Mesenchymal stem cell (in vitro differentiated cells and primary cell): ENCODE results near the gene LUC7L2.
A peak's percentile ranks its signal among the peaks of the same experiment; 100 is the strongest.
"Not testable (repeated sequence)": the region's sequence is repeated elsewhere in the genome, so short reads cannot be mapped to it uniquely, and the experiment has no call there.

Experiments
- DNase-seq: peaks from one replicate; pipeline ENCODE4 v3.0.0-alpha.2; 2013
- H2AFZ ChIP-seq: one replicate; pipeline ENCODE4 v1.6.1; 2013; ENCODE audit warnings: low read depth, mild to moderate bottlenecking, control low read depth, inconsistent platforms, low read length, moderate library complexity
- H2AK5ac ChIP-seq: 2 replicates; pipeline ENCODE4 v1.6.1; 2013; ENCODE audit warnings: low read length, moderate library complexity, mild to moderate bottlenecking, inconsistent platforms; ENCODE audit not compliant: severe bottlenecking
- H2BK120ac ChIP-seq: one replicate; pipeline ENCODE4 v1.6.1; 2013; ENCODE audit warnings: low read depth, mild to moderate bottlenecking, inconsistent platforms, low read length, moderate library complexity
- H2BK12ac ChIP-seq, 2 experiments: one replicate each; pipeline ENCODE4 v1.6.1; 2013; ENCODE audit warnings: inconsistent platforms in 2 of 2, low read length in 2 of 2, mild to moderate bottlenecking in 2 of 2, moderate library complexity in 2 of 2, control low read depth in 1 of 2
- H2BK15ac ChIP-seq: one replicate; pipeline ENCODE4 v1.6.1; 2013; ENCODE audit warnings: mild to moderate bottlenecking, low read depth, inconsistent platforms; ENCODE audit not compliant: poor library complexity, severe bottlenecking
- H2BK5ac ChIP-seq: 2 replicates; pipeline ENCODE4 v1.6.1; 2013; ENCODE audit warnings: low read depth, mild to moderate bottlenecking, low read length, control low read depth, inconsistent platforms; ENCODE audit not compliant: poor library complexity, severe bottlenecking
- H3K14ac ChIP-seq, 2 experiments: one replicate each; pipeline ENCODE4 v1.6.1; 2013; ENCODE audit warnings: inconsistent platforms in 2 of 2, low read length in 2 of 2, control low read depth in 1 of 2, mild to moderate bottlenecking in 1 of 2, moderate library complexity in 1 of 2
- H3K18ac ChIP-seq, 2 experiments: one replicate each; pipeline ENCODE4 v1.6.1; 2013; ENCODE audit warnings: inconsistent platforms in 2 of 2, low read length in 2 of 2, control low read depth in 1 of 2, low read depth in 1 of 2, mild to moderate bottlenecking in 1 of 2
- H3K23ac ChIP-seq, 2 experiments: one replicate each; pipeline ENCODE4 v1.6.1; 2013; ENCODE audit warnings: inconsistent platforms in 2 of 2, low read length in 2 of 2, mild to moderate bottlenecking in 2 of 2, moderate library complexity in 2 of 2, control low read depth in 1 of 2
- H3K27ac ChIP-seq: 2 replicates; pipeline ENCODE4 v1.5.1; 2013; ENCODE audit warnings: mild to moderate bottlenecking, moderate library complexity, low read length, control low read depth, inconsistent platforms; ENCODE audit not compliant: poor library complexity, severe bottlenecking
- H3K27me3 ChIP-seq, 2 experiments: 2 replicates each; pipeline versions ENCODE4 v1.6.1 to v1.7.0; 2013; ENCODE audit warnings: low read length in 2 of 2, mild to moderate bottlenecking in 2 of 2, moderate library complexity in 2 of 2, control low read depth in 1 of 2, inconsistent platforms in 1 of 2; ENCODE audit not compliant: control insufficient read depth in 1 of 2, insufficient read depth in 1 of 2
- H3K36me3 ChIP-seq, 2 experiments: 2 replicates each; pipeline versions ENCODE4 v1.6.1 to v1.7.0; 2013; ENCODE audit warnings: low read length in 2 of 2, control low read depth in 1 of 2, inconsistent platforms in 1 of 2, low read depth in 1 of 2, mild to moderate bottlenecking in 1 of 2; ENCODE audit not compliant: insufficient read depth in 2 of 2, control insufficient read depth in 1 of 2
- H3K4ac ChIP-seq, 2 experiments: one replicate each; pipeline ENCODE4 v1.6.1; 2013; ENCODE audit warnings: inconsistent platforms in 2 of 2, low read length in 2 of 2, mild to moderate bottlenecking in 2 of 2, moderate library complexity in 2 of 2, control low read depth in 1 of 2, low read depth in 1 of 2
- H3K4me1 ChIP-seq: 2 replicates; pipeline ENCODE4 v1.6.1; 2013; ENCODE audit warnings: low read depth, low read length, control low read depth; ENCODE audit not compliant: control insufficient read depth, insufficient read depth
- H3K4me2 ChIP-seq: 2 replicates; pipeline ENCODE4 v1.6.1; 2013; ENCODE audit warnings: low read length, mild to moderate bottlenecking, inconsistent platforms; ENCODE audit not compliant: poor library complexity, severe bottlenecking
- H3K4me3 ChIP-seq, 2 experiments: 2 replicates each; pipeline versions ENCODE4 v1.5.1 to v1.7.0; 2013; ENCODE audit warnings: low read length in 2 of 2, mild to moderate bottlenecking in 2 of 2, control low read depth in 1 of 2, low read depth in 1 of 2; ENCODE audit not compliant: insufficient read depth in 1 of 2
- H3K79me1 ChIP-seq: replicated peaks from 2 replicates; pipeline ENCODE4 v1.6.1; 2013; ENCODE audit warnings: mild to moderate bottlenecking, control low read depth, low read length, inconsistent platforms; ENCODE audit not compliant: poor library complexity, severe bottlenecking
- H3K9ac ChIP-seq: 2 replicates; pipeline ENCODE4 v1.7.0; 2013; ENCODE audit warnings: mild to moderate bottlenecking, low read length, moderate library complexity
- H3K9me3 ChIP-seq: 2 replicates; pipeline ENCODE4 v1.7.0; 2013; ENCODE audit warnings: mild to moderate bottlenecking, low read length; ENCODE audit not compliant: control insufficient read depth
- H4K8ac ChIP-seq: one replicate; pipeline ENCODE4 v1.6.1; 2013; ENCODE audit warnings: inconsistent platforms, mild to moderate bottlenecking, low read length, moderate library complexity
- H4K91ac ChIP-seq: one replicate; pipeline ENCODE4 v1.6.1; 2013; ENCODE audit warnings: mild to moderate bottlenecking, low read length, inconsistent platforms
- WGBS: methylation state at CpG from one replicate; pipeline ENCODE4 v1.1.7; 2013; ENCODE audit warnings: mixed read lengths; 5-methylcytosine and 5-hydroxymethylcytosine counted together

LUC7L2 gene

DNA sequence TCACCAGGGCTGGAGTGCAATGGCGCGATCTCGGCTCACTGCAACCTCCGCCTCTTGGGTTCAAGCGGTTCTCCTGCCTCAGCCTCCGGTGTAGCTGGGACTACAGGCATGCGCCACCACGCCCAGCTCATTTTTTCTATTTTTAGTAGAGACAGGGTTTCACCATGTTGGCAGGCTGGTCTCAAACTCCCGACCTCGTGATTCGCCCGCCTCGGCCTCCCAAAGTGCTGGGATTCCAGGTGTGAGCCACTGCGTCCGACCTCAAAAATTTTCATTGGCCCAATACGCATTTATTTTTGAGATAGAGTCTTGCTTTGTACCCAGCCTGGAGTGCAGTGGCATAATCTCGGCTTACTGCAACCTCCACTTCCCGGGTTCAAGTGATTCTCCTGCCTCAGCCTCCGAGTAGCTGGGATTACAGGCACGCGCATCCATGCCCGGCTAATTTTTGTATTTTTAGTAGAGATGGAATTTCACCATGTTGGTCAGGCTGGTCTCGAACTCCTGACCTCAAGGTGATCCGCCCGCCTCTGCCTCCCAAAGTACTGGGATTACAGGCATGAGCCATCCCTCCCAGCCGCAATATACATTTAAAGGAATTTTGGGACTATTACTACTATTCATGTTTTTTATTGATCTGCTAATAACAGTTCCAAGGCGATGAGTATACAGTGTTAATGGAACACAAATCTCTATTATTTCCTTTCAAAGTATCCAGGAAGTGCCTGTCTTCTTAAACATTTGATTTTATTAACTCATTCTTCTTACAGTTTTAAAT, 1.8 kb upstream of the LUC7L2 start:
- not testable (repeated sequence) for H4K91ac ChIP-seq, H3K4ac ChIP-seq, H3K27me3 ChIP-seq, H2BK12ac ChIP-seq, H3K14ac ChIP-seq, H3K4me1 ChIP-seq, H2BK15ac ChIP-seq, H4K8ac ChIP-seq, H3K27ac ChIP-seq, DNase-seq, H3K36me3 ChIP-seq, H3K18ac ChIP-seq, H3K23ac ChIP-seq, H3K79me1 ChIP-seq, H2BK5ac ChIP-seq, H3K4me2 ChIP-seq, H2BK120ac ChIP-seq, H2AFZ ChIP-seq, H2AK5ac ChIP-seq, H3K9me3 ChIP-seq
- H3K9ac ChIP-seq = peak overlapping the region; percentile 98
- WGBS = 94% methylated on average over 25 of the region's 27 CpGs
- peak overlapping the region in 1 of 2 experiments; percentile 98 for H3K4me3 ChIP-seq

DNA sequence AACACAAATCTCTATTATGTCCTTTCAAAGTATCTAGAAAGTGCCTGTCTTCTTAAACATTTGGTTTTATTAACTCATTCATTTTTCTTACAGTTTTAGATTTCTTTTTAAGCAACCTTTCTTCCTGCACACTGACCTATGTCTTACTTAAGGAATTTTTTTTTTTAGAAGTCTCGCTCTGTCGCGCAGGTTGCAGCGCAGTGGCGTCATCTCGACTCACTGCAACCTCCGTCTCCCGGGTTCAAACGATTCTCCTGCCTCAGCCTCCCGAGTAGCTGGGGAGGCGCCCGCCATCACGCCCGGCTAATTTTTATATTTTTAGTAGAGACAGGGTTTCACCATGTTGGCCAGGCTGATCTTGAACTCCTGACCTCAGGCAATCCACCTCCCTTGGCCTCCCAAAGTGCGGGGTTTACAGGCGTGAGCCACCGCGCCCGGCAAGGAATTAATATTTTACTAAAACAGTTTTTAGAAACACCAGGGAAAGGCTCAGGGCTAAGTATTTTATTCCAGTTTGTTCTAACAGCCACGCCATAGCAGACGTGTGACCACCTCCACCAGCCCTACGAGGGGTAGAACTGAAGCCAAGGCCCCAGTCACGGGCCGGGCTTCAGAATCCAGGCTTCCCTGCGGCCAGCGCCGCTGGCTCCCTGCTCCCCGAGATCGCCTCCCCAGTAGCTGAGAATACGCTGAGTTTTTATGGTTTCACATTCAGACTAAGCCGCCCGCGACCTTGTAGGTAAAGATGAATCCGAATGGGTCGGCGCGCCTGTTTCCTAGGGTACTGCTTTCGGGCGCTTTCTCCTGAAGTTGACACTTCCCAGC, 941 bp upstream of the LUC7L2 start:
- Histone ChIP-seq H3K9ac (peak overlapping the region; percentile 98), H2BK12ac (no peak overlapping the region), H2AFZ (no peak overlapping the region), H3K79me1 (peaks cover 4% of the 10 kb centered on the region), H3K27ac (peak overlapping the region; percentile 100), H2AK5ac (no peak overlapping the region), H2BK15ac (peak overlapping the region; percentile 74), H2BK120ac (no peak overlapping the region), H4K8ac (peak overlapping the region; percentile 27), H3K27me3 (no peaks in the 10 kb centered on the region), H3K14ac (peak overlapping the region in 1 of 2 experiments; percentile 19), H2BK5ac (peak overlapping the region; percentile 3), H3K36me3 (peaks cover 3 to 12% of the 10 kb centered on the region in 2 experiments), H3K18ac (peak overlapping the region; percentile 92 to 97), H3K4ac (peak overlapping the region in 1 of 2 experiments; percentile 19), H3K4me2 (peak overlapping the region; percentile 77), H3K9me3 (no peaks in the 10 kb centered on the region), H3K4me1 (peaks cover 3% of the 10 kb centered on the region), H4K91ac (no peak overlapping the region), H3K4me3 (peak overlapping the region; percentile 82 to 98), H3K23ac (peak overlapping the region in 1 of 2 experiments; percentile 9)
- DNase-seq = peak; percentile 48
- WGBS = 7% methylated on average over 34 of the region's 39 CpGs

DNA sequence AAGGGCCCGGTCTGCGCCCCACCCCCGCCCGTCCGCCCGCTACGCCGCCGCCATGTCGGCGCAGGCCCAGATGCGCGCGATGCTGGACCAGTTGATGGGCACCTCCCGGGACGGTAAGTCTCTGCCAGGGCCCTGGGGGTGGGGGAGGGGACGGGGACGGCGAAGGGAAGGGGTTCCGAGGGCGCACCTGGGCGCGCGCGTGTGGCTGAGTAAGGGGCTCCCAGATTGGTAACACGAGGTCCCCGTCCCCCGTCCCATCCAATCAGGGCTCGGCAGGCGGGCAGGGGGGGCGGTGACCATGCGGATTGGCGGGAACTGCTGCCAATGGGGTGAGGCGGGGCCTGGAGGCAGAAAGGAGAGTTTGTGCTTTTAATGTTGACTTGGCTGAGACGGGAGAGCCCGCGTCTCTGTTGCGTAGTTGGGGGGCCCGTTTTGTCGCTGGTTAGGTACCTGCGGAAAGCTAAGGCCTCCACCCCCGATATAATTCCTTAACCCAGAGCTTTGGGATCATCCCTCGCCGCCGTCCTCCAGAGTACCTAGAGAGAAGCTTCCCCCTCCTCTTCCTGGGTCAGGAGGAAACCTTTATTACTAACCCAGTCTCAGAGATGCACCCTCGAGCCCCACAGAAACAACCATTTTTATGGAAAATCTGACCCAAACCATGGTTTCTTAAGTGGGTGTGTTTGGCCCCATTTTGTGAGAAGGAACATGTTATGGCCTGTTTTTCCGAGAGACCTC, 685 bp downstream of the LUC7L2 start:
- peak overlapping the region; percentile 97 for H2BK5ac ChIP-seq
- peak overlapping the region; percentile 99 for H2BK120ac ChIP-seq
- H2AK5ac ChIP-seq = no peak overlapping the region
- H3K27me3 ChIP-seq = no peaks in the 10 kb centered on the region
- H3K23ac ChIP-seq = peak overlapping the region in 1 of 2 experiments; percentile 12
- peak overlapping the region; percentile 97 to 100 for H3K4ac ChIP-seq
- no peak overlapping the region for H2AFZ ChIP-seq
- H3K4me3 ChIP-seq = peak overlapping the region; percentile 98 to 100
- peaks cover 2% of the 10 kb centered on the region for H3K79me1 ChIP-seq
- H3K27ac ChIP-seq = peak overlapping the region; percentile 100
- H3K36me3 ChIP-seq = peaks cover 3 to 19% of the 10 kb centered on the region in 2 experiments
- WGBS = under 1% methylated on average over 35 of the region's 47 CpGs
- no peak overlapping the region for H2BK12ac ChIP-seq
- DNase-seq = peak; percentile 95
- H3K9ac ChIP-seq = peak overlapping the region; percentile 98
- H3K9me3 ChIP-seq = no peaks in the 10 kb centered on the region
- peaks cover 3% of the 10 kb centered on the region for H3K4me1 ChIP-seq
- peak overlapping the region; percentile 99 for H4K91ac ChIP-seq
- peak overlapping the region; percentile 99 for H4K8ac ChIP-seq
- peak overlapping the region; percentile 98 to 100 for H3K18ac ChIP-seq
- peak overlapping the region; percentile 90 for H2BK15ac ChIP-seq
- peak overlapping the region; percentile 59 for H3K4me2 ChIP-seq
- peak overlapping the region; percentile 96 to 100 for H3K14ac ChIP-seq
